AG04450 (cell line): ENCODE data around the gene ALS2. TPM values are rescaled to one million over a fixed set of nuclear protein-coding genes. Genes with fewer than 3 reads are reported as not detected.

Experiments
- CTCF ChIA-PET: fragments of 300-600, 350-600 bp; formaldehyde crosslinking; extraction: SDS; loops from one replicate; lab custom pipeline; 2022; ENCODE audit warnings: antibody characterized with exemption, inconsistent platforms; lab: Charles Lee
- POLR2A ChIA-PET: fragments of 350-600 bp; formaldehyde crosslinking; extraction: SDS; loops from one replicate; lab custom pipeline; 2021; ENCODE audit warnings: antibody characterized with exemption, inconsistent platforms; lab: Yijun Ruan, JAX
- DNase-seq: peaks from one replicate; pipeline ENCODE4 v3.0.0-alpha.2; 2011; ENCODE audit warnings: low read depth, low spot score
- H3K27ac ChIP-seq: one replicate; pipeline ENCODE4 v1.5.1; 2012; ENCODE audit warnings: low read depth, low read length, control low read depth
- H3K27me3 ChIP-seq: one replicate; pipeline ENCODE4 v1.6.0; 2012; ENCODE audit warnings: low read length; ENCODE audit not compliant: control insufficient read depth, insufficient read depth
- H3K4me3 ChIP-seq: 2 replicates; pipeline ENCODE4 v1.5.1; 2011; ENCODE audit warnings: mild to moderate bottlenecking, low read depth, low read length, control low read depth
- H3K9me3 ChIP-seq: 2 replicates; pipeline ENCODE4 v1.5.1; 2012; ENCODE audit warnings: low read length; ENCODE audit not compliant: control insufficient read depth, insufficient read depth
- CTCF ChIP-seq: IDR thresholded peaks from 2 replicates; pipeline ENCODE4 v1.5.1; 2011; ENCODE audit warnings: low read depth, low read length, control low read depth, inconsistent platforms
- polyA plus RNA-seq: library from polyadenylated mRNA; depleted of rRNA; stranded (reverse); fragments of >200 nt; gene quantifications from 2 replicates; pipeline ENCODE4 v1.2.3, GENCODE V29; 2011

The ALS2 gene
- polyA plus RNA-seq, 1 experiment, result 21.9 TPM

GRCh38 chr2:201781557-201782051 lies 871 bp upstream of the ALS2 start:
- ChIA-PET POLR2A (interaction anchor here (0.9 to 1.6 kb wide), 8 partner anchors 14 to 334 kb away, joined by 3 to 7 read pairs (median 4); no protein-coding TSS in a partner anchor), CTCF (interaction anchor here (0.6 kb wide), 1 partner anchor 492 kb away, joined by 4 read pairs; no protein-coding TSS in a partner anchor)
- Histone ChIP-seq H3K27ac (peak overlapping the region; percentile 88), H3K9me3 (peaks cover 5% of the 10 kb centered on the region; the same call in 1 of the 2 replicates), H3K27me3 (no peaks in the 10 kb centered on the region), H3K4me3 (peak overlapping the region; percentile 91)
- TF ChIP-seq CTCF, result no peak
- no peak for DNase-seq

GRCh38 chr2:201779901-201780673 lies 646 bp downstream of the ALS2 start:
- DNase-seq, result no peak
- H3K4me3 ChIP-seq, result peak overlapping the region; percentile 91
- ChIA-PET POLR2A (interaction anchor here (0.5 to 1.6 kb wide), 11 partner anchors 7 to 501 kb away, joined by 3 to 9 read pairs (median 4); partner anchors contain the start of gene FZD7), CTCF (interaction anchor here (0.7 to 0.9 kb wide), 2 partner anchors 16 to 278 kb away, joined by 3 read pairs; no protein-coding TSS in a partner anchor)
- peaks cover 5% of the 10 kb centered on the region; the same call in 1 of the 2 replicates for H3K9me3 ChIP-seq
- no peaks in the 10 kb centered on the region for H3K27me3 ChIP-seq
- 0 out of 2 replicates have a peak, but pooled peaks have one; percentile 16 for TF ChIP-seq CTCF
- peak overlapping the region; percentile 88 for H3K27ac ChIP-seq

- Histone ChIP-seq H3K4me3 (no peak overlapping the region), H3K27me3 (no peaks in the 10 kb centered on the region), H3K9me3 (peaks cover 5% of the 10 kb centered on the region; the same call in 1 of the 2 replicates), H3K27ac (no peak overlapping the region)
- no peak for TF ChIP-seq CTCF
- POLR2A ChIA-PET, result no interaction called here
- DNase-seq, result no peak
- CTCF ChIA-PET, result interaction anchor here (0.8 to 1.9 kb wide), 3 partner anchors 83 to 546 kb away, joined by 3 to 7 read pairs (median 4); no protein-coding TSS in a partner anchor
Measured at GRCh38 chr2:201777869-201778268, 2.9 kb downstream of the ALS2 start.

- no peak overlapping the region for H3K27ac ChIP-seq
- ChIA-PET CTCF (interaction anchor here (0.5 to 1.9 kb wide), 4 partner anchors 84 to 545 kb away, joined by 3 to 7 read pairs (median 4); no protein-coding TSS in a partner anchor), POLR2A (no interaction called here)
- TF ChIP-seq CTCF, result no peak
- no peaks in the 10 kb centered on the region for H3K27me3 ChIP-seq
- DNase-seq, result no peak
- H3K4me3 ChIP-seq, result no peak overlapping the region
- H3K9me3 ChIP-seq, result peaks cover 5% of the 10 kb centered on the region; the same call in 1 of the 2 replicates
Measured at GRCh38 chr2:201777043-201777442, 3.7 kb downstream of the ALS2 start.
